A673 (cell line): ENCODE results near the gene HPS6. TPM values are rescaled to one million over a fixed set of nuclear protein-coding genes. Genes with fewer than 3 reads are reported as not detected.

Experiments used
- BruUV-seq: library from RNA; stranded (reverse); fragments of 400-500 nt; replicated peaks from 2 replicates; lab custom pipeline; 2021; lab: Mats Ljungman, UMichigan
- CTCF ChIA-PET: fragments of 300-600 bp; sonication (Branson Sonifier 250); formaldehyde crosslinking; loops from one replicate; lab custom pipeline; 2022; ENCODE audit warnings: antibody characterized with exemption; lab: Charles Lee
- POLR2A ChIA-PET: fragments of 300-600 bp; sonication (Branson Sonifier 250); formaldehyde crosslinking; loops from one replicate; lab custom pipeline; 2022; ENCODE audit warnings: antibody characterized with exemption; ENCODE audit not compliant: low non-redundant PET; lab: Charles Lee
- DNase-seq: peaks from one replicate; pipeline ENCODE4 v3.0.0-alpha.2; 2015; ENCODE audit warnings: low spot score
- H3K27ac ChIP-seq: fragments of 200-600 bp; sonication (generic); 2 replicates; pipeline ENCODE4 v1.5.1; 2016; ENCODE audit warnings: mixed run types, low read depth, mild to moderate bottlenecking, mixed read lengths, antibody characterized with exemption, low read length; ENCODE audit not compliant: poor library complexity, severe bottlenecking
- H3K27me3 ChIP-seq: fragments of 200-600 bp; sonication (generic); replicated peaks from 2 replicates; pipeline ENCODE4 v1.6.1; 2017; ENCODE audit warnings: mixed run types, low read depth, mild to moderate bottlenecking, mixed read lengths, antibody characterized with exemption, low read length; ENCODE audit not compliant: insufficient read depth, poor library complexity
- H3K36me3 ChIP-seq: fragments of 200-600 bp; sonication (generic); 2 replicates; pipeline ENCODE4 v1.6.1; 2016; ENCODE audit warnings: mixed run types, mild to moderate bottlenecking, mixed read lengths, antibody characterized with exemption, low read length; ENCODE audit not compliant: insufficient read depth, poor library complexity, severe bottlenecking
- H3K4me1 ChIP-seq: fragments of 200-600 bp; sonication (generic); 2 replicates; pipeline ENCODE4 v1.6.1; 2017; ENCODE audit warnings: mixed run types, mild to moderate bottlenecking, mixed read lengths, antibody characterized with exemption, low read length; ENCODE audit not compliant: insufficient read depth, poor library complexity, severe bottlenecking
- H3K4me3 ChIP-seq: fragments of 200-600 bp; sonication (generic); 2 replicates; pipeline ENCODE4 v1.5.1; 2016; ENCODE audit warnings: low read depth, mixed run types, mild to moderate bottlenecking, mixed read lengths, low read length; ENCODE audit not compliant: poor library complexity, severe bottlenecking
- H3K9me3 ChIP-seq: fragments of 200-600 bp; sonication (generic); 2 replicates; pipeline ENCODE4 v1.6.1; 2016; ENCODE audit warnings: mixed run types, low read depth, mild to moderate bottlenecking, mixed read lengths, antibody characterized with exemption, low read length; ENCODE audit not compliant: poor library complexity, severe bottlenecking
- EZH2 ChIP-seq: fragments of 200-600 bp; sonication (generic); IDR thresholded peaks from 2 replicates; pipeline ENCODE4 v1.6.1; 2017; ENCODE audit warnings: borderline replicate concordance, low read depth, mild to moderate bottlenecking, mixed read lengths, antibody characterized with exemption, low read length; ENCODE audit not compliant: poor library complexity, severe bottlenecking
- intact Hi-C: fragments of 100-400 bp; cut with micrococcal nuclease; formaldehyde crosslinking; loops from one replicate; pipeline ENCODE4 v1.10.0; 2022; ENCODE audit not compliant: unreplicated experiment
- total RNA-seq: library from RNA; stranded (reverse); gene quantifications from 2 replicates; pipeline ENCODE4 v1.2.3, GENCODE V29; 2021
- TF ChIP-seq, protein P1 (sequence below): fragments of 300-800, 200-600 bp; sonication (generic); conservative IDR thresholded peaks from 2 replicates; pipeline ENCODE4 v1.5.1; 2017; ENCODE audit warnings: low read depth, mild to moderate bottlenecking, antibody characterized with exemption, low read length, moderate library complexity, mixed read lengths

HPS6 gene
- total RNA-seq, 1 experiment from 2014 or later = 12.6 TPM

DNA sequence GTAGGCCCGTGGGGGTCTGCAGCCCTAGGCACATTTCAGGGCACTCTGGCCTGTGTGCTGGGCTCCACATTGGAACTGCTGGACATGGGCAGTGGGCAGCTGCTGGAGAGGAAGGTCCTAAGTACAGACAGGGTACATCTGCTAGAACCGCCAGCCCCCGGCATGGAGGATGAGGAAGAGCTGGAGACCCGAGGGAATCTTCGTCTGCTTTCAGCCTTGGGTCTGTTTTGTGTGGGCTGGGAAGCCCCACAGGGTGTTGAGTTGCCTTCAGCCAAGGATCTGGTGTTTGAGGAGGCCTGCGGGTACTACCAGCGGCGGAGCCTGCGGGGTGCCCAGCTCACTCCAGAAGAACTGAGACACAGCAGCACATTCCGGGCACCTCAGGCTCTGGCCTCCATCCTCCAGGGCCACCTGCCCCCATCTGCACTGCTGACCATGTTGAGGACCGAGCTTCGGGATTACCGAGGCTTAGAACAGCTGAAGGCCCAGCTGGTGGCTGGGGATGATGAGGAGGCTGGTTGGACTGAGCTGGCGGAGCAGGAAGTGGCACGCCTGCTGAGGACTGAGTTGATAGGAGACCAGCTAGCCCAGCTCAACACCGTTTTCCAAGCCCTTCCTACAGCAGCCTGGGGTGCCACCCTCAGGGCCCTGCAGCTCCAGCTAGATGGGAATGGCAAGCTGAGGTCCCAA is 1.4 kb downstream of the HPS6 start:
- DNase-seq = no peak
- TF ChIP-seq, protein P1, sequence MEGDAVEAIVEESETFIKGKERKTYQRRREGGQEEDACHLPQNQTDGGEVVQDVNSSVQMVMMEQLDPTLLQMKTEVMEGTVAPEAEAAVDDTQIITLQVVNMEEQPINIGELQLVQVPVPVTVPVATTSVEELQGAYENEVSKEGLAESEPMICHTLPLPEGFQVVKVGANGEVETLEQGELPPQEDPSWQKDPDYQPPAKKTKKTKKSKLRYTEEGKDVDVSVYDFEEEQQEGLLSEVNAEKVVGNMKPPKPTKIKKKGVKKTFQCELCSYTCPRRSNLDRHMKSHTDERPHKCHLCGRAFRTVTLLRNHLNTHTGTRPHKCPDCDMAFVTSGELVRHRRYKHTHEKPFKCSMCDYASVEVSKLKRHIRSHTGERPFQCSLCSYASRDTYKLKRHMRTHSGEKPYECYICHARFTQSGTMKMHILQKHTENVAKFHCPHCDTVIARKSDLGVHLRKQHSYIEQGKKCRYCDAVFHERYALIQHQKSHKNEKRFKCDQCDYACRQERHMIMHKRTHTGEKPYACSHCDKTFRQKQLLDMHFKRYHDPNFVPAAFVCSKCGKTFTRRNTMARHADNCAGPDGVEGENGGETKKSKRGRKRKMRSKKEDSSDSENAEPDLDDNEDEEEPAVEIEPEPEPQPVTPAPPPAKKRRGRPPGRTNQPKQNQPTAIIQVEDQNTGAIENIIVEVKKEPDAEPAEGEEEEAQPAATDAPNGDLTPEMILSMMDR = no peak
- TF ChIP-seq EZH2 = no peak
- H3K27me3 ChIP-seq = no peaks in the 10 kb centered on the region
- H3K4me3 ChIP-seq = peak overlapping the region; percentile 89
- peak overlapping the region; percentile 80 for H3K27ac ChIP-seq
- no TSS peak for BruUV-seq
- H3K4me1 ChIP-seq = peaks cover 9% of the 10 kb centered on the region
- POLR2A ChIA-PET = no interaction called here
- H3K9me3 ChIP-seq = no peaks in the 10 kb centered on the region
- CTCF ChIA-PET = interaction anchor here (1.3 kb wide), 1 partner anchor 226 kb away, joined by 6 read pairs; no protein-coding TSS in a partner anchor
- intact Hi-C loops = no loop called here
- H3K36me3 ChIP-seq = no peaks in the 10 kb centered on the region

DNA sequence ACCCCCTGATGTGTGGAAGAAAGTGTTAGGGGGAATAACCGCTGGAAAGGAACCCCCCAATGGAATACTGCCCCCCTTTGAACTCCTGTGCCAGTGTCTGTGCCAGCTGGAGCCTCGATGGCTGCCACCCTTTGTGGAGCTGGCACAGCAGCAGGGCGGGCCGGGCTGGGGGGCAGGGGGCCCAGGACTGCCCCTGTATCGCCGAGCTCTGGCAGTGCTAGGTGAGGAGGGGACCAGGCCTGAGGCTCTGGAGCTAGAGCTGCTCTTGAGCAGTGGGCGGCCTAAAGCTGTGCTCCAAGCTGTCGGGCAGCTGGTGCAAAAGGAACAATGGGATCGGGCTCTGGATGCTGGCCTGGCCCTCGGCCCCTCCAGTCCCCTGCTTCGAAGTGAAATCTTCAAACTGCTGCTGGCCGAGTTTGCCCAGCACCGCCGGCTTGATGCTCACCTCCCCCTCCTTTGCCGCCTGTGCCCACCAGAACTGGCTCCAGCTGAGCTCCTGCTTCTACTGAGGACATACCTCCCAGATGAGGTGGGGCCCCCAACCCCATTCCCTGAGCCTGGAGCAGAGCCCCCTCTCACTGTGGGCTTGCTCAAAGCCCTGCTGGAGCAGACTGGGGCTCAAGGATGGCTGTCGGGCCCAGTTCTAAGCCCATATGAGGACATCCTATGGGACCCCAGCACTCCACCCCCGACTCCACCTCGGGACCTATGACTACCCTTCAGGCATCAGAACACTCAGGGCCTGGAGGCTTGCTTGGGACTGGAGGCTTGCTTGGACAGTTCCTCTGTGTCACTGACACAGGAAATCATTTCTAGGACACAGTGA is 2.2 kb downstream of the HPS6 start:
- H3K4me3 ChIP-seq = no peak overlapping the region
- POLR2A ChIA-PET = no interaction called here
- intact Hi-C loops = no loop called here
- no peak for TF ChIP-seq EZH2
- TF ChIP-seq, protein P1 = no peak
- H3K4me1 ChIP-seq = peaks cover 9% of the 10 kb centered on the region
- no peaks in the 10 kb centered on the region for H3K36me3 ChIP-seq
- no peaks in the 10 kb centered on the region for H3K27me3 ChIP-seq
- CTCF ChIA-PET = interaction anchor here (0.8 to 1.3 kb wide), 2 partner anchors 227 to 463 kb away, joined by 3 to 6 read pairs; no protein-coding TSS in a partner anchor
- BruUV-seq = no TSS peak
- no peak for DNase-seq
- no peak overlapping the region for H3K27ac ChIP-seq
- H3K9me3 ChIP-seq = no peaks in the 10 kb centered on the region

DNA sequence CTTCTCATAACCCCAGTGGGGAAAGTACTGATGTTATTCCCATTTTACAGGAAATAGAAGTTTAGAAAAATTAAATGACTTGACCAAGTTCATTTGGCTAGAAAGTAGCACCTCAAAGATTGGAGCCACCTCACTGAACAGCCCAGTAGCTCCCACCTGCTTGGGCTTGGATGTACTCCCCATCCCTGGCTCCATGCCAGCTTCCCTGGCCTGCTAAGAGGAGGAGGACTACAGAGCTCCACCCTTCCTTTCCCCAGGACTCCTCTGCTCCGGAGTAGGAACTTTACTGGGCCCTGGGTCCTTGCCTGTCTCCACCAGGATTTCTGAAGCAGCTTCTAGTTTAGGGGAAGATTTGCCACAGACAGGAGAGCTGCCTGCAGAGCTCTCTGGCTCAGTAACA is 3.1 kb downstream of the HPS6 start:
- no peak for DNase-seq
- no peak overlapping the region for H3K27ac ChIP-seq
- H3K36me3 ChIP-seq = no peaks in the 10 kb centered on the region
- intact Hi-C loops = no loop called here
- H3K9me3 ChIP-seq = no peaks in the 10 kb centered on the region
- H3K27me3 ChIP-seq = no peaks in the 10 kb centered on the region
- ChIA-PET POLR2A (interaction anchor here (0.6 kb wide), 1 partner anchor 47 kb away, joined by 10 read pairs; no protein-coding TSS in a partner anchor), CTCF (interaction anchor here (0.8 kb wide), 1 partner anchor 464 kb away, joined by 3 read pairs; no protein-coding TSS in a partner anchor)
- H3K4me3 ChIP-seq = no peak overlapping the region
- TSS peak; percentile 24 for BruUV-seq
- H3K4me1 ChIP-seq = peaks cover 9% of the 10 kb centered on the region
- TF ChIP-seq, protein P1 = no peak
- no peak for TF ChIP-seq EZH2
